Activated CD4-positive, alpha-beta T cell treated with anti-CD3 and anti-CD28 coated beads for 4 hours (primary cell): ENCODE measurements around the gene LCN12.

ENCODE experiments used
- DNase-seq, 2 donors: peaks; one replicate each; pipeline ENCODE4 v3.0.0-alpha.2; 2020

Gene LCN12

GRCh38 chr9:136974817-136975535, 22.9 kb downstream of the LCN12 start:
- DNase-seq: no peak

DNA sequence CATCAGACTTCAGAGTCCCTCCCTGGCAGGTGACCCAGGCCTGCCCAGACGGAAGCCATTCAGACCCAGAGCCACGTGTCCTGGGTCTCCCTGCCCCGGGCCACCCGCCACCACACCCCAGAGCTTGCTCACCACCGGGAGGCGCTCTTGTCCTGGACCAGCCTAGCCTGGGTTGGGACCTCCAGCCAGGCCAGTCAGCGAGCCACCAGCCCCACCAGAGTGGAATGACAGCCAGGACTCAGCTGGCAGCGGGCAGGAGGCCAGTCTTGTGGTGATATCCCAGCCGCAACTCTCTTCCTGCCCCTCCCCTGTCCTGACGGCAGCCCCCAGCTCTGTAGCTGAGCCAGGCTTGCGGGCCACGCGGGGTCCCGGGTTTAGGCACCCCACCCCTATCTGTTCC, 23.6 kb downstream of the LCN12 start:
- DNase-seq: no peak

DNA sequence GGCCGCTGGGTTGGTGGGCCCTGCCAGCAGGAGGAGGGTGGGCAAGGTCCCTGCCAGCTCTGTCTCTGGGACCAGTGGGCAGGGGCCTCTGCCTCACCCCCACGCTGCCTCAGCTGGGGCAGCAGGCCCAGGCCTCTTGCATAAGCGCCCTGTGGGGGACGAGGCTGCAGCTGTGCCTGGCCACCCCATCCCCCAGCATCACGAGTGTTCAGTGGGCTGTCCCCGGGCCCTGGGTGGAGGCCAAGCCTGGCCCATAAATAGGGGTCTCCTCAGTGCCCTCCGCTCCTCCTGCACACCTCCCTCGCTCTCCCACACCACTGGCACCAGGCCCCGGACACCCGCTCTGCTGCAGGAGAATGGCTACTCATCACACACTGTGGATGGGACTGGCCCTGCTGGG, 25.1 kb downstream of the LCN12 start, which contains the start of gene PTGDS:
PTGDS (plus strand) TSS at position 282 of the 400 bp plus-strand sequence; CDS start at position 357, 75 bp downstream.
- DNase-seq: no peak

DNA sequence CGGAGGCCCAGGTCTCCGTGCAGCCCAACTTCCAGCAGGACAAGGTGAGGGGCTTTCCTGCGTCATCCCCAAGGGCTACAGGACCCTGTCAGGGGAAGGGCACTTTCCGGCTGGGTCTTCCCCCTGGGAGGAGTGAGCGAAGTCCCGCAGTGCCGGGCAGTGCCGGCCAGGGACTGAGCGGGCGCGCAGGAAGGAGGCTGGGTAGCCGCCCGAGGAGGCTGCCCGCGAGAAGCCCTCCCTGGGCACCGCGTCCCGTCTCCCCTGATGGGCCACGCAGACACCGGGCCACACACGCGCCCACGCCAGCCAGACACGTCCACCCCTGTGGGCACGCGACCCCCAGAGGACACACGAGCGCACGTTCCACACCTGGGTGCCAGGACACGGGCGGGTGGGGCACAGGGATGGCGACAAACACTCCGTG, 25.6 kb downstream of the LCN12 start:
- DNase-seq: no peak

DNA sequence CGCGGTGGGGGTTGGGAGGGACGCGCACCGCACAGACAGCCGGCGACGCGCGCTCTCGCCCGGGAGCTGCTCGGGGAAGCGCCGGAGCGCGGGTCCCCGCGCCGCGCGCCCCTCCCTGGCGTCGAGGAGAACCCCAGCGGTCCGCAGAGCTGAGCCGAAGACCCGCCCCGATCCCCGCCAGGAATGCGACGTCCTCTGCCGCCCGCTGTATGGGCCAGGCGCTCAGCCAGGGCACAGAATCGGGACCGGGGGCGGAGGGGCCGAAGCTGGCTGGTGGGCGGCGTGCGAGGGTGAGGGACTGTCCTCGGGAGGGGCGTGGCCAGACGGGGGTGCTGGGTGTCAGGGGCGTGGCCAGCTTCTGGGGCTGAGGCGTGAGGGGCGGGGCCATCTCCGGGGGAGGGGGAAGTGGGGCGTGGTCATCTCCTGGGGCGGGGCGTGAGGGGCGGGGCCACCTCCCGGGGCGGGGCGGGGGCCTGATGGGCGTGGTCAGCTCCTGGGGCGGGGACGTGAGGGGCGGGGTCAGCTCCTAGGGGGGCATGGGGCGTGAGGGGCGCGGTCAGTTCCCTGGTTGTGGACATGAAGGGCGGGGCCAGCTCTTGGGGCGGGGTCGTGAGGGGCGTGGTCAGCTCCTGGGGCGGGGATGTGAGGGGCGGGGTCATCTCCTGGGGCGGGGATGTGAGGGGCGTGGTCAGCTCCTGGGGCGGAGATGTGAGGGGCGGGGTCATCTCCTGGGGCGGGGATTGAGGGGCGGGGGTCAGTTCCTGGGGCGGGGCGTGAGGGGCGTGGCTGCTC, 26.2 kb downstream of the LCN12 start:
- peak; percentile 54 to 73 for DNase-seq

DNA sequence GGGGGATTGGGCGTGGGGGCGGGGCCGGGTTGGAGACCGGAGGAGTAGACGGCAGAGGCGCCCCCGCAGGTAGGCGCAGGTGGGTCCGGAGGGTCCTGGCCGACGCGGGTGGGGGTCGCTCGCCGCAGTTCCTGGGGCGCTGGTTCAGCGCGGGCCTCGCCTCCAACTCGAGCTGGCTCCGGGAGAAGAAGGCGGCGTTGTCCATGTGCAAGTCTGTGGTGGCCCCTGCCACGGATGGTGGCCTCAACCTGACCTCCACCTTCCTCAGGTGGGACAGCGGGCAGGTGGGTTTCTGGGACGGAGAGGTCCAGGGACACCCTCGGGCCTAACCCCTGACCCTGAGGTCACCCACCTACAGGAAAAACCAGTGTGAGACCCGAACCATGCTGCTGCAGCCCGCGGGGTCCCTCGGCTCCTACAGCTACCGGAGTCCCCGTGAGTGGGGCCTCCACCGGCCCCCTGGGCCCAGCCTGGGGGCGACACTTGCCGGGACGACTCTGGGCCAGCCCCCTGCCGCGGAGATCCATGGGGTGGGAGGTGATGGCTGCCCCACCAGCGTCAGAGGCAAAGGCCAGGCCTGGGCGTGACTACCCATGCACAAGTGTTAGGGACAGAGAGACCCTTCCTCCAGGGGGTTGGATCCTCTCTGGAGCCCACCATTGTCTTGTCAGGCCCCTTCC, 26.9 kb downstream of the LCN12 start:
- no peak for DNase-seq

GRCh38 chr9:136979769-136980587, 27.9 kb downstream of the LCN12 start:
- DNase-seq: no peak

DNA sequence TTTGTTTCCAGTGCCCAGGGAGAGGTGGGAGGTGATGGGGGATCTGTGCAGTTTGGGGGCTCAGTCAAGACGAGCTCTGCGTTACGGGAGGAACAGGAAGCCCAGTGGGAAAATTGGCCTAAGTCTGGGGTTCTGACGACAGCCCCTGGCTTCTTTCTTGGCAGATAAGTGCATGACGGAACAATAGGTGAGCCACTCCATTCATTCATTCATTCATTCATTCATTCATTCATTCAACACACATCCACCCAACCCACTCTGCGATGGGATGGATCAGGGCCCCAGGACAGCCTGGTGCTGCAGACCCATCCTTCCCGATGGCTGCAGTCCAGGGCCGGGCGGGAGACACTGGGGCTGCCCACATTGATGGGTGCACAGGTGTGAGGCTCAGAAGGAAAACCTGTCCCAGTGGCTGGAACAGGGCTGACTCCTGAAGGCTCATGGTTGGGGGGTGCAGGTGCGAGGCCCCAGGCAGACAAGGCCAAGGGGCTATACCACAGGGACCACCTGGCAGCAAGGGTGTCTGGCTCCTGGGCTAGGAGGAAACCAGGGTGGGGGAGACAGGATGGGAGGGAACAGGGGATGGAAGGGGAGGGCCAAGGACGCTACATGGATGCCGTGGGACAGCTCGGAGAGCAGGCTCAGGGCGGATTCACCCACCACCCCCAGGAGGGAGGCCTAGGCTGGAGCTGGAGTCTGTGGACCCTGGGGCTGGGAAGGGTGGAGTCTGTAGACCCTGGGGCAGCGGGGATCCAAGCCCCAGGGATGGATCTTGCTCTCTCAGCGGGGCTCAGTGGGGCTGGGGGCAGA, 28.8 kb downstream of the LCN12 start:
- DNase-seq: no peak

- DNase-seq: no peak
Measured at GRCh38 chr9:136981588-136982231, 29.6 kb downstream of the LCN12 start.

DNA sequence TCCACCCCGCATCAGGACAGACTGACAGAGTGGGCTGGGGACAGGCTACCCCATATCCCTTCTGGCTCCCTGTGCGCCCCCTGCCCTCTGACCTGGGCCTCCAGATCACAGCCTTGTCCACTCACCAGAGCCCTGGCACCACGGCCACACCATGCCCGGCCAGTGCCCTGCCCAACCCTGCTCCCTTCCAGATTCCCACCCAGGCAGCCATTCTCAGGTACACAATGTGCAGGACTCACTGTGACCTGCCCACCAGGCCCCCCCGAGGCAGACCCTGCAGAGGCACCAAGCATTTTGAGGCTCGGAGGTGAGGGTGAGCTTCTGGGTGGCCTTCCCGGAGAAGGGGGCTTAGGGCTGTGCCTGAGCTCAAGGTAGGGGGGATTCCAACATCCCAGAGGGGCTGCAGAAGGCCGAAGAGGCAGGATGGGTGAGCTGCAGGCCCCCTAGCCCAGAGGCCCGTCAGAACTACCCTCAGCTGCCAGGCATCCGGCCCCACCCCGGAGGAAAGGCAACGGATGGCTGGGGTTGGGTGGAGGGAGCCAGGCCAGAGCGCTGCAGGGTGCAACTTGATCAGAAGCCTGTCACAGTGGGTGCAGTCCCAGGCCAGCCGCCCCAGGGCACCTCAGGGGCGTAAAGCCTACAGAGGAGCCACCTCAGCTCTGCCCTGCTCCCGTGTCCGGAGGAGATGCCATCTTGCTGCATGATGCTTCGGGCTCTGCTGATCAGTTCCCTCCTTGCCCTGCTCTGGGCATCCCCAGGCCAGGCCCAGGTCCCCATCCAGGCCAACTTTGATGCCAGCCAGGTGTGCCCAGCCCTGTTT, 30.4 kb downstream of the LCN12 start, which contains the start of gene LCNL1:
LCNL1 (plus strand) TSS at position 762 of the 820 bp plus-strand sequence. CDS start 594 bp downstream, outside the sequence.
- no peak for DNase-seq

DNA sequence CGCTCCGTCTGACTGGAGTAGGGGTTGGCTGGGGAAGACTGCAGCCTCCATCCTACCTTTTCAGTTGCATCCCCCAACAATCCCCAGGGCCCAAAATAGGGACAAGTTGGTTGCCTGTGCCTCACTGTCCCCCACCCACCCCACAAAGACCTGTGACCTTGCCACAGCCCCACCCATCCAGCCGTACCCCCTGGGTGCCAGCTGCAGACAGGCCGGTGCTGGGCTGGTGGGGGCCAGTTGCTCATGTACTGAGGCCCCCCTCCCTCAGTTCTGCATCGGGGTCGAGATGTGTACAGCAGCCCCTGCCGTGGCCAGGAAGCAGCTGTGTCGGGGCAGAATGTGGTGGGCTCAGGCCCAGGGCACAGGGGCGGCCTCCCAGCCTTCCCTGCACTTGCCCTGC, 31.1 kb downstream of the LCN12 start:
- no peak for DNase-seq

- DNase-seq: no peak
Measured at GRCh38 chr9:136983656-136984314, 31.7 kb downstream of the LCN12 start.

GRCh38 chr9:136984464-136985026, 32.5 kb downstream of the LCN12 start:
- DNase-seq: no peak

- DNase-seq: no peak
Measured at GRCh38 chr9:136985027-136985602, 33.0 kb downstream of the LCN12 start.

DNA sequence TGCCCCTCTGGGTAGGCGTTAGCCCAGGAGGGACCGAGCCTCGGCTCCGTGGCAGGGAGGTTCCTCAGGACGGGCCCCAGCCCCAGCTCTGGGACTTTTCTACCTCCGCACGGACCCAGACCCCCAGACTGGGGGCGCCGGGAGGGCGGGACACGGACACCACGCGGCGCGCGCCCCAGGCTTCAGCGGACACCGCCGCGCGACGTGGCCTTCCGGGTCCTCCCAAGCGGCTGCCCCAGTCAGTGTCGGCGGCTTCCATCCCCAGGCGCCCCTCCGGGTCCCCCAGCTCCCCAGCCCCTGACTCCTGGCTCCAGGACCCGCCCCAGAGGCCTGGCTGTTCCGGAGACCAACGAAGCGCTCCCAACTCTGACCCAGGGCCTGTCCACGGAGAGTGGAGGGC, 33.8 kb downstream of the LCN12 start:
- no peak for DNase-seq

- DNase-seq: no peak
Measured at GRCh38 chr9:136988872-136989271, 36.8 kb downstream of the LCN12 start.

DNA sequence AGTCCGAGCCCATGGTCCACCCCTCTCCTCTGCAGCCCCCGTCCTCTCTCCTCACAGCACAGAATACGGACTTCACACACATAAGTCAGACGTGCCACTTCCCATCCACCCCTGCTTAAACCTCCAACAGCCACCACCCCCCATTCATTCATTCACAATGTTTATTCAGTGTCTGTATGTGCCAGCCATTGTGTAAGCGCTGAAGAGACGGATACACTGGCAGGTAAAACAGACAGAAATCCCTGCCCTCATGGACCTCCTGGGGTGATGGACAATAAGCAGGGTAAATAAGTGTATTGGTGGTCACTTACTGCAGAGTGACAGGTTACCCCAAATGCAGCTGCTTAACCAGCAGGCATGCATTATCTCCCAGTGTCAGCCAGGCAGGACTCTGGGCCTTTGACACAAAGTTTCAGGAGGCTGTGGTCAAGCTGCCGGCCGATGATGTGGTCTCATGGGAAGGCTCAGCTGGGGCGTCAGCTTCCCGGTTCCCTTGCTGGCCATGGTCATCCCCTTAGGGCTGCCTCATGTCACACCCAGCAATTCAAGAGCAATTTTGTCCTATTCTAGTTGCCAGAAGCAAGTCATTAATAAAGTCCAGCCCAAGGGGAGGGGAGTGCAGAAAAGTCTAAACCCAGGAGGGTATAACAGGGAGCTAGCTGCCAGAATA, 38.3 kb downstream of the LCN12 start:
- no peak for DNase-seq
